OCI-LY3 (cell line): Measurements from ENCODE around the gene WDR38.

Experiments used
- EZH2phosphoT487 ChIP-seq: fragments of 200-600 bp; shearing (Covaris generic); IDR thresholded peaks from 2 replicates; pipeline ENCODE4 v1.6.1; 2018; ENCODE audit warnings: antibody characterized with exemption, mixed run types, low read depth
- TF ChIP-seq, protein P1 (sequence below): fragments of 200-600, 300-600 bp; sonication (generic); IDR thresholded peaks from 2 replicates; pipeline ENCODE4 v1.5.1; 2014; ENCODE audit warnings: antibody characterized with exemption, low read length, low read depth

DNA sequence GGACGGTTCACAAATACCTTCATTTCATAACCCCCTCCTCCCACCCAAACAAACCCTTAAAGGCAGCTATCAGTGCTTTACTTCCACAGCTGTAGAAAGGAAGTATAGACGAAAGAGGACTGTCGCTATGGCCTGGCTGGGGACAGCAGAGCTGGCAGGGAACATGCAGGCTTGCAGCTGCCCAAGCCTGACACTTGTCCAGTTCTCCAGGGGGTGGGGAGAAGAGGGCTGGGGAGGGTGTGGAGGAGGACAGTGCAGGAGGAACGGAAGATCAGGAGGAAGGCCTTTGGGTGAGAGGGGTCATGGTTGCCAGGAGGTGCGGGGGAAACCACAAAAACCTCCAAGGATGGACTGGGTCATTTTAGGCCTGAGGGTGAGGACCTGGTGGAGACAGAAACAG lies 34.6 kb downstream of the WDR38 start:
- TF ChIP-seq, protein P1, sequence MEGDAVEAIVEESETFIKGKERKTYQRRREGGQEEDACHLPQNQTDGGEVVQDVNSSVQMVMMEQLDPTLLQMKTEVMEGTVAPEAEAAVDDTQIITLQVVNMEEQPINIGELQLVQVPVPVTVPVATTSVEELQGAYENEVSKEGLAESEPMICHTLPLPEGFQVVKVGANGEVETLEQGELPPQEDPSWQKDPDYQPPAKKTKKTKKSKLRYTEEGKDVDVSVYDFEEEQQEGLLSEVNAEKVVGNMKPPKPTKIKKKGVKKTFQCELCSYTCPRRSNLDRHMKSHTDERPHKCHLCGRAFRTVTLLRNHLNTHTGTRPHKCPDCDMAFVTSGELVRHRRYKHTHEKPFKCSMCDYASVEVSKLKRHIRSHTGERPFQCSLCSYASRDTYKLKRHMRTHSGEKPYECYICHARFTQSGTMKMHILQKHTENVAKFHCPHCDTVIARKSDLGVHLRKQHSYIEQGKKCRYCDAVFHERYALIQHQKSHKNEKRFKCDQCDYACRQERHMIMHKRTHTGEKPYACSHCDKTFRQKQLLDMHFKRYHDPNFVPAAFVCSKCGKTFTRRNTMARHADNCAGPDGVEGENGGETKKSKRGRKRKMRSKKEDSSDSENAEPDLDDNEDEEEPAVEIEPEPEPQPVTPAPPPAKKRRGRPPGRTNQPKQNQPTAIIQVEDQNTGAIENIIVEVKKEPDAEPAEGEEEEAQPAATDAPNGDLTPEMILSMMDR = no peak
- no peak for TF ChIP-seq EZH2phosphoT487
